Tibial nerve (tissue), 4 donors: ENCODE results near the gene PLXNB2.

Experiments used
- CTCF ChIP-seq, 5 experiments: fragments of 200-600 bp in 3 of 5; fragments of 450-650 bp in 2 of 5; sonication (generic) in 3 of 5; IDR thresholded peaks; one replicate each; pipeline ENCODE4 v1.5.1; 2016 to 2019; ENCODE audit warnings: antibody characterized with exemption in 5 of 5, mild to moderate bottlenecking in 3 of 5, moderate library complexity in 2 of 5
- EP300 ChIP-seq, 2 donors: sonication (generic); formaldehyde crosslinking; IDR thresholded peaks; one replicate each; pipeline ENCODE4 v1.6.1; 2017; ENCODE audit warnings: antibody characterized with exemption in 2 of 2, mild to moderate bottlenecking in 1 of 2
- POLR2A ChIP-seq, 2 donors: fragments of 450-650 bp; IDR thresholded peaks; one replicate each; pipeline ENCODE4 v1.6.1; 2017; ENCODE audit warnings: antibody characterized with exemption in 2 of 2, mild to moderate bottlenecking in 2 of 2, moderate library complexity in 2 of 2

- TF ChIP-seq EP300 (IDR thresholded peaks at IDR 0.05) (no peak), CTCF (IDR thresholded peaks at IDR 0.05) (no peak), POLR2A (IDR thresholded peaks at IDR 0.05) (no peak)
Measured at GRCh38 chr22:50264104-50264745, 43.2 kb downstream of the PLXNB2 start.
